HG03565 (cell line): Measurements from ENCODE around the gene FUCA2.
"Not testable (repeated sequence)": the region's sequence is repeated elsewhere in the genome, so short reads cannot be mapped to it uniquely, and the experiment has no call there.

Experiments
- ATAC-seq: cut with Tn5 transposase; IDR thresholded peaks from one replicate; pipeline ENCODE4 v1.9.1; 2021; ENCODE audit warnings: mild to moderate bottlenecking, moderate library complexity; ENCODE audit not compliant: unreplicated experiment

FUCA2 gene

GRCh38 chr6:143536461-143536865 lies 24.9 kb upstream of the FUCA2 start:
- ATAC-seq, result peak; percentile 45

GRCh38 chr6:143535189-143535614 lies 23.7 kb upstream of the FUCA2 start:
- no peak for ATAC-seq

- ATAC-seq, result no peak
These were observed 20.4 kb upstream of the FUCA2 start for GRCh38 chr6:143531720-143532499.

GRCh38 chr6:143529095-143529494 lies 17.6 kb upstream of the FUCA2 start:
- no peak for ATAC-seq

- peak; percentile 71 for ATAC-seq
These were observed 16.8 kb upstream of the FUCA2 start for GRCh38 chr6:143528164-143528811.

GRCh38 chr6:143527677-143528076 lies 16.2 kb upstream of the FUCA2 start:
- ATAC-seq, result no peak

- ATAC-seq, result no peak
These were observed 13.8 kb upstream of the FUCA2 start for GRCh38 chr6:143525356-143525755.

GRCh38 chr6:143522039-143522600 lies 10.6 kb upstream of the FUCA2 start:
- no peak for ATAC-seq

GRCh38 chr6:143517447-143517773 lies 5.9 kb upstream of the FUCA2 start:
- no peak for ATAC-seq

- ATAC-seq, result no peak
These were observed 5.3 kb upstream of the FUCA2 start for GRCh38 chr6:143516690-143517446.

- no peak for ATAC-seq
These were observed 4.3 kb upstream of the FUCA2 start for GRCh38 chr6:143515766-143516355.

- ATAC-seq, result no peak
These were observed 3.7 kb upstream of the FUCA2 start for GRCh38 chr6:143515061-143515760.

- ATAC-seq, result no peak
These were observed 1.9 kb upstream of the FUCA2 start for GRCh38 chr6:143513410-143513809.

- ATAC-seq, result not testable (repeated sequence)
These were observed 1.2 kb downstream of the FUCA2 start for GRCh38 chr6:143510326-143510725.

GRCh38 chr6:143507358-143508145 lies 4.0 kb downstream of the FUCA2 start:
- ATAC-seq, result peak; percentile 41

GRCh38 chr6:143506620-143507019 lies 4.9 kb downstream of the FUCA2 start:
- ATAC-seq, result no peak

GRCh38 chr6:143506199-143506598 lies 5.3 kb downstream of the FUCA2 start:
- no peak for ATAC-seq

GRCh38 chr6:143505537-143505936 lies 6.0 kb downstream of the FUCA2 start:
- ATAC-seq, result no peak

- ATAC-seq, result no peak
These were observed 6.4 kb downstream of the FUCA2 start for GRCh38 chr6:143505111-143505510.

- no peak for ATAC-seq
These were observed 7.2 kb downstream of the FUCA2 start for GRCh38 chr6:143504369-143504768.
